OCI-LY7 (cell line): ENCODE data around the gene GREB1. TPM values are rescaled to one million over a fixed set of nuclear protein-coding genes. Genes with fewer than 3 reads are reported as not detected.
A peak's percentile ranks its signal among the peaks of the same experiment; 100 is the strongest.

Experiments
- BruUV-seq: library from RNA; stranded (reverse); fragments of 400-500 nt; replicated peaks from 2 replicates; lab custom pipeline; 2021; lab: Mats Ljungman, UMichigan
- CTCF ChIA-PET: fragments of 300-600 bp; sonication (Branson Sonifier 250); formaldehyde crosslinking; loops from one replicate; lab custom pipeline; 2022; ENCODE audit warnings: antibody characterized with exemption; ENCODE audit not compliant: unreplicated experiment; lab: Charles Lee
- POLR2A ChIA-PET: fragments of 300-600 bp; sonication (Branson Sonifier 250); formaldehyde crosslinking; loops from one replicate; lab custom pipeline; 2022; ENCODE audit warnings: antibody characterized with exemption; lab: Charles Lee
- DNase-seq: peaks from one replicate; pipeline ENCODE4 v3.0.0-alpha.2; 2015; ENCODE audit warnings: low spot score
- H2AFZ ChIP-seq: fragments of 200-600 bp; sonication (generic), shearing (Covaris generic); 2 replicates; pipeline ENCODE4 v1.6.1; 2014; ENCODE audit warnings: mild to moderate bottlenecking, antibody characterized with exemption, low read length, moderate library complexity
- H3K27ac ChIP-seq: fragments of 200-600 bp; sonication (generic); 2 replicates; pipeline ENCODE4 v1.5.1; 2014; ENCODE audit warnings: mixed run types, low read depth, mild to moderate bottlenecking, moderate library complexity, low read length, inconsistent platforms; ENCODE audit not compliant: poor library complexity, severe bottlenecking
- H3K36me3 ChIP-seq: fragments of 200-600 bp; sonication (generic); 2 replicates; pipeline ENCODE4 v1.6.1; 2014; ENCODE audit warnings: mild to moderate bottlenecking, antibody characterized with exemption, low read length, moderate library complexity, mixed read lengths; ENCODE audit not compliant: insufficient read depth
- H3K4me1 ChIP-seq: fragments of 200-600 bp; sonication (generic); 2 replicates; pipeline ENCODE4 v1.5.1; 2014; ENCODE audit warnings: mild to moderate bottlenecking, low read length; ENCODE audit not compliant: insufficient read depth, poor library complexity, severe bottlenecking
- H3K4me2 ChIP-seq: fragments of 200-600 bp; sonication (generic); 2 replicates; pipeline ENCODE4 v1.6.1; 2014; ENCODE audit warnings: mild to moderate bottlenecking, low read length
- H3K4me3 ChIP-seq: fragments of 200-600 bp; sonication (generic); 2 replicates; pipeline ENCODE4 v1.5.1; 2014; ENCODE audit warnings: mild to moderate bottlenecking, low read depth, low read length; ENCODE audit not compliant: poor library complexity, severe bottlenecking
- H3K79me2 ChIP-seq: fragments of 200-600 bp; sonication (generic); 2 replicates; pipeline ENCODE4 v1.6.1; 2016; ENCODE audit warnings: low read depth, mild to moderate bottlenecking, low read length, moderate library complexity, mixed read lengths; ENCODE audit not compliant: insufficient read depth
- H3K9me2 ChIP-seq: fragments of 200-600 bp; sonication (generic); 2 replicates; pipeline ENCODE4 v1.6.1; 2016; ENCODE audit warnings: mild to moderate bottlenecking, low read length, mixed read lengths; ENCODE audit not compliant: insufficient read depth
- H3K9me3 ChIP-seq: fragments of 200-600 bp; sonication (generic); 2 replicates; pipeline ENCODE4 v1.6.1; 2014; ENCODE audit warnings: mild to moderate bottlenecking, mixed run types, low read length, mixed read lengths
- H4K20me1 ChIP-seq: fragments of 200-600 bp; sonication (generic); 2 replicates; pipeline ENCODE4 v1.6.1; 2014; ENCODE audit warnings: mild to moderate bottlenecking, antibody characterized with exemption, low read length, moderate library complexity, mixed read lengths; ENCODE audit not compliant: insufficient read depth
- EZH2phosphoT487 ChIP-seq: fragments of 200-600 bp; sonication (generic); IDR thresholded peaks from 2 replicates; pipeline ENCODE4 v1.6.1; 2018; ENCODE audit warnings: low read depth, borderline replicate concordance, mild to moderate bottlenecking, mixed run types, antibody characterized with exemption, low read length, moderate library complexity, mixed read lengths
- intact Hi-C: fragments of 100-400 bp; cut with micrococcal nuclease; formaldehyde crosslinking; loops from one replicate; pipeline ENCODE4 v1.10.0; 2022; ENCODE audit not compliant: unreplicated experiment
- total RNA-seq, 2 experiments: library from RNA; depleted of rRNA in 1 of 2; stranded (reverse); fragments of >200 nt in 1 of 2; shearing (Covaris generic) in 1 of 2; gene quantifications; 2 replicates each; pipeline ENCODE4 v1.2.3, GENCODE V29; 2014 to 2022
- TF ChIP-seq, protein P1 (sequence below): fragments of 200-600 bp; sonication (generic); conservative IDR thresholded peaks from 2 replicates; pipeline ENCODE4 v1.5.1; 2014; ENCODE audit warnings: mild to moderate bottlenecking, antibody characterized with exemption, low read length, moderate library complexity, mixed read lengths

GREB1 gene
- total RNA-seq, 2 experiments from 2014 or later: 3.5 to 8.4 TPM

DNA sequence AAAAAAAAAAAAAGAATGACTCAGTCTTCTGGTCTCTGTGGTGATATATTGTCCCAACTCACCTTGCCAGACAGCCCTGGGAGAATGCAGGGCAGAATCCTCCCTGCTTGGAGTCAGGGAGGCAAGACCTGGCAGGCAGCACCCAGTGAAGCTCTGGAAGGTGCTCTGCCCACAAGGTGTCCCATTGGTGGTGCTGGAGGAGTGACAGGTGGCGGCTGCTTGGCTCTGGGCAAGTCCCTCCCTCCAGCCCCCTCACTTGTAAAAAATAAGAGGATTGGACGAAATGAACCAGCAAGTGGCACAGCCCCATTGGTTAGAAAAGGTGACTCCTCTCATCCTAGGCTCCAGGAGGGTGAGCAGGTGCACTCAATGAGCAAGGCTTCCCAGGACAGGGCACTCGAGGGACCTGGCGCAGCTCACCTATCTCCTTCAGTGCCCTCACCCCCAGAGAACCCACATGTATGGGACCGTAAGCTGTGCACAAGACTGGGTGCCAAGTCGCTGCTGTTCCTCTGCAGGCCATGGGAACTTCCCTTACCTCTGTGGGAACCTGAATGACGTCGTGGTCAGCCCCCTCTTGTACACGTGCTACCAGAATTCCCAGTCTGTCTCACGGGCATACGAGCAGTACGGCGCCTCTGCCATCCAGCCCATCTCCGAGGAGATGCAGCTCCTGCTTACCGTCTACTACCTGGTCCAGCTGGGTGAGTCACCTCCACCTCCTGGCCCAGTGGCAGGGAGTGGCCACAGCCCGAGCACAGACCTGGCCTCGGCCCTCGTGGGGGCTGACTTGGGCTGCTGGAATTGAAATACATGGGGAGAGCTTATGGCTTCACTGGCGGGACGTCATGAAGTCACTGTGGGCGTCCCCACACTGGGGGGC lies 54.6 kb downstream of the GREB1 start:
- intact Hi-C loops: loop anchor here (10.0 kb wide), 2 partner anchors 354 to 754 kb away; no protein-coding TSS in a partner anchor
- no peak overlapping the region for H3K27ac ChIP-seq
- POLR2A ChIA-PET: no interaction called here
- no peaks in the 10 kb centered on the region for H4K20me1 ChIP-seq
- no peaks in the 10 kb centered on the region for H3K4me1 ChIP-seq
- H3K4me2 ChIP-seq: no peak overlapping the region
- no peak for DNase-seq
- H3K4me3 ChIP-seq: no peak overlapping the region
- CTCF ChIA-PET: interaction anchor here (0.5 kb wide), 1 partner anchor 15 kb away, joined by 3 read pairs; no protein-coding TSS in a partner anchor
- H3K36me3 ChIP-seq: no peaks in the 10 kb centered on the region
- no peaks in the 10 kb centered on the region for H3K9me3 ChIP-seq
- no TSS peak for BruUV-seq
- H2AFZ ChIP-seq: no peak overlapping the region
- H3K79me2 ChIP-seq: no peaks in the 10 kb centered on the region
- TF ChIP-seq, protein P1, sequence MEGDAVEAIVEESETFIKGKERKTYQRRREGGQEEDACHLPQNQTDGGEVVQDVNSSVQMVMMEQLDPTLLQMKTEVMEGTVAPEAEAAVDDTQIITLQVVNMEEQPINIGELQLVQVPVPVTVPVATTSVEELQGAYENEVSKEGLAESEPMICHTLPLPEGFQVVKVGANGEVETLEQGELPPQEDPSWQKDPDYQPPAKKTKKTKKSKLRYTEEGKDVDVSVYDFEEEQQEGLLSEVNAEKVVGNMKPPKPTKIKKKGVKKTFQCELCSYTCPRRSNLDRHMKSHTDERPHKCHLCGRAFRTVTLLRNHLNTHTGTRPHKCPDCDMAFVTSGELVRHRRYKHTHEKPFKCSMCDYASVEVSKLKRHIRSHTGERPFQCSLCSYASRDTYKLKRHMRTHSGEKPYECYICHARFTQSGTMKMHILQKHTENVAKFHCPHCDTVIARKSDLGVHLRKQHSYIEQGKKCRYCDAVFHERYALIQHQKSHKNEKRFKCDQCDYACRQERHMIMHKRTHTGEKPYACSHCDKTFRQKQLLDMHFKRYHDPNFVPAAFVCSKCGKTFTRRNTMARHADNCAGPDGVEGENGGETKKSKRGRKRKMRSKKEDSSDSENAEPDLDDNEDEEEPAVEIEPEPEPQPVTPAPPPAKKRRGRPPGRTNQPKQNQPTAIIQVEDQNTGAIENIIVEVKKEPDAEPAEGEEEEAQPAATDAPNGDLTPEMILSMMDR: no peak
- no peak for TF ChIP-seq EZH2phosphoT487
- no peaks in the 10 kb centered on the region for H3K9me2 ChIP-seq

DNA sequence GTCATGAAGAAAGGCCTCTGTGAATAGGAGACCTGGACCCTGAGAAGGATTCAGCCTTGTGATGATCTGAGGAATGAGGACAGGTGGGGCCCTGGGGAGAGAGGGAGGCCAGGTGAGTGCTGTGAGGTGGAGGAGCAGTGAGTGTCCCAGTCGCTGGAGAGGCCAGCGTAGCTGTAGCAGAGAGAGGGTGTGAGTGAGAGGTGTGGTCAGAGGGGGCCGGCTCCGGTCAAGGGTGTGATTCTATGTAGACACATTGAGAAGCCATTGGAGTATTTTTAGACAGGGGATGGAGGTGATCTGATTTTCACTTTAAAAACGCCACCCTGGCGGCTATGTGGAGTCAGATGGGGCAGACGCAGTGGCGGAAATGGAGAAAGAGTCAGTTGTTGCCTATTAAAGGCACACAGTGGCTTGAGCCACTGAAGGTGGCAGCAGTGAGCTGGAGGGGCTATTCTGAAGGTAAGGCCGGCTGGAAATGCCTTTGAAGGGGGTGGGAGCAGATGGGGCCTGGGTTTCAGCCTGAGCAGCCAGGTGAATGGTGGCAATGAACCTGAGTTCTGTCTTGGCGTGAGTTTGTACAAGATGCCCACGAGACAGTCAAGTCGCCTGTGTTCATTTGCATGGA lies 55.6 kb downstream of the GREB1 start:
- no peaks in the 10 kb centered on the region for H3K4me1 ChIP-seq
- BruUV-seq: no TSS peak
- H2AFZ ChIP-seq: no peak overlapping the region
- H3K9me3 ChIP-seq: no peaks in the 10 kb centered on the region
- intact Hi-C loops: loop anchor here (10.0 kb wide), 2 partner anchors 355 to 755 kb away; no protein-coding TSS in a partner anchor
- H3K4me2 ChIP-seq: no peak overlapping the region
- no peaks in the 10 kb centered on the region for H3K9me2 ChIP-seq
- H3K36me3 ChIP-seq: no peaks in the 10 kb centered on the region
- H4K20me1 ChIP-seq: no peaks in the 10 kb centered on the region
- H3K79me2 ChIP-seq: no peaks in the 10 kb centered on the region
- no peak for DNase-seq
- TF ChIP-seq EZH2phosphoT487: no peak
- TF ChIP-seq, protein P1: peak; percentile 52
- no peak overlapping the region for H3K27ac ChIP-seq
- ChIA-PET POLR2A (no interaction called here), CTCF (no interaction called here)
- no peak overlapping the region for H3K4me3 ChIP-seq
